ENCODE measurements around the gene CABLES2.

DNA sequence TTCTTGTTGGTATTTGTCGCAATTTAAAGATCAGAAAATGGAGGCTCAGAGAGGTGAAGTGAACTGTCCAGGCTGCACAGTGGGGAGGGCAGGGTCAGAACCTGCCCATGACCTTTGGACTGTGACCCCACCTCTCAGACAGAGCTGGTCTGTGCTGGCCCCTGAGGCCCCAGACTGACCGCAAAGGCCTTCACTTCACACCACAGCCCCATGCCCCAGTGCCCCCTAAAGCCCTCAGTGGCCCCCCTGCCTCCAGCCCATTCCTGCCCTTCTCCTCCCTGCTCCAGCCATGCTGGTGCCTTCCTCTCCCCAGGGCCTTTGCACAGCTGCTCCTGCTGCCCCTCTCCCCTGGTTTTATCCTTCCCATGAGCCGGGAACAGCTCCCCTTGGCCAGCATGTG is 29.6 kb upstream of the CABLES2 start:
- TF ChIP-seq ZFP3 (CRISPR knock-in tag; IDR thresholded peaks at IDR 0.05): no peak
- no peak for TF ChIP-seq ESRRG (CRISPR knock-in tag; IDR thresholded peaks at IDR 0.05)
- TF ChIP-seq SNAI2 (CRISPR knock-in tag; IDR thresholded peaks at IDR 0.05): no peak
- TF ChIP-seq PPARA (CRISPR knock-in tag; IDR thresholded peaks at IDR 0.05; ENCODE audit: borderline replicate concordance): no peak
- TF ChIP-seq, protein P1, sequence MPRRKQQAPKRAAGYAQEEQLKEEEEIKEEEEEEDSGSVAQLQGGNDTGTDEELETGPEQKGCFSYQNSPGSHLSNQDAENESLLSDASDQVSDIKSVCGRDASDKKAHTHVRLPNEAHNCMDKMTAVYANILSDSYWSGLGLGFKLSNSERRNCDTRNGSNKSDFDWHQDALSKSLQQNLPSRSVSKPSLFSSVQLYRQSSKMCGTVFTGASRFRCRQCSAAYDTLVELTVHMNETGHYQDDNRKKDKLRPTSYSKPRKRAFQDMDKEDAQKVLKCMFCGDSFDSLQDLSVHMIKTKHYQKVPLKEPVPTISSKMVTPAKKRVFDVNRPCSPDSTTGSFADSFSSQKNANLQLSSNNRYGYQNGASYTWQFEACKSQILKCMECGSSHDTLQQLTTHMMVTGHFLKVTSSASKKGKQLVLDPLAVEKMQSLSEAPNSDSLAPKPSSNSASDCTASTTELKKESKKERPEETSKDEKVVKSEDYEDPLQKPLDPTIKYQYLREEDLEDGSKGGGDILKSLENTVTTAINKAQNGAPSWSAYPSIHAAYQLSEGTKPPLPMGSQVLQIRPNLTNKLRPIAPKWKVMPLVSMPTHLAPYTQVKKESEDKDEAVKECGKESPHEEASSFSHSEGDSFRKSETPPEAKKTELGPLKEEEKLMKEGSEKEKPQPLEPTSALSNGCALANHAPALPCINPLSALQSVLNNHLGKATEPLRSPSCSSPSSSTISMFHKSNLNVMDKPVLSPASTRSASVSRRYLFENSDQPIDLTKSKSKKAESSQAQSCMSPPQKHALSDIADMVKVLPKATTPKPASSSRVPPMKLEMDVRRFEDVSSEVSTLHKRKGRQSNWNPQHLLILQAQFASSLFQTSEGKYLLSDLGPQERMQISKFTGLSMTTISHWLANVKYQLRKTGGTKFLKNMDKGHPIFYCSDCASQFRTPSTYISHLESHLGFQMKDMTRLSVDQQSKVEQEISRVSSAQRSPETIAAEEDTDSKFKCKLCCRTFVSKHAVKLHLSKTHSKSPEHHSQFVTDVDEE (CRISPR knock-in tag; IDR thresholded peaks at IDR 0.05): no peak

All from SK-N-SH treated with all-trans-retinoic acid at 6 μM for 48 hours (cell line).